Bone marrow (tissue), 2 donors: ENCODE measurements around the gene BICC1.
"Not testable (repeated sequence)": the region's sequence is repeated elsewhere in the genome, so short reads cannot be mapped to it uniquely, and the experiment has no call there.

Experiments
- DNase-seq, 2 donors: peaks; one replicate each; lab custom pipeline; 2025; lab: John Stamatoyannopoulos, UW

Gene BICC1

GRCh38 chr10:58827381-58827780, 314.7 kb downstream of the BICC1 start:
- DNase-seq = no peak

- DNase-seq = no peak
Measured at GRCh38 chr10:58829839-58830238, 317.2 kb downstream of the BICC1 start.

- DNase-seq = no peak
Measured at GRCh38 chr10:58830697-58831096, 318.0 kb downstream of the BICC1 start.

- no peak for DNase-seq
Measured at GRCh38 chr10:58833771-58834561, 321.3 kb downstream of the BICC1 start.

- DNase-seq = no peak
Measured at GRCh38 chr10:58836176-58836700, 323.6 kb downstream of the BICC1 start.

GRCh38 chr10:58836991-58837575, 324.4 kb downstream of the BICC1 start:
- no peak for DNase-seq

- DNase-seq = no peak
Measured at GRCh38 chr10:58837826-58838225, 325.2 kb downstream of the BICC1 start.

GRCh38 chr10:58838561-58839208, 326.0 kb downstream of the BICC1 start:
- DNase-seq = no peak

GRCh38 chr10:58839771-58840170, 327.1 kb downstream of the BICC1 start:
- DNase-seq = no peak

- DNase-seq = no peak
Measured at GRCh38 chr10:58840840-58841435, 328.3 kb downstream of the BICC1 start.

GRCh38 chr10:58842860-58843376, 330.2 kb downstream of the BICC1 start:
- no peak for DNase-seq

- no peak for DNase-seq
Measured at GRCh38 chr10:58843760-58844159, 331.1 kb downstream of the BICC1 start.

- DNase-seq = no peak
Measured at GRCh38 chr10:58844680-58845079, 332.0 kb downstream of the BICC1 start.

GRCh38 chr10:58846856-58847255, 334.2 kb downstream of the BICC1 start:
- DNase-seq = no peak

- DNase-seq = no peak
Measured at GRCh38 chr10:58851606-58852005, 338.9 kb downstream of the BICC1 start.

- DNase-seq = no peak
Measured at GRCh38 chr10:58853668-58854067, 341.0 kb downstream of the BICC1 start.

GRCh38 chr10:58854811-58855210, 342.1 kb downstream of the BICC1 start:
- DNase-seq = no peak

- DNase-seq = no peak
Measured at GRCh38 chr10:58856508-58857240, 344.0 kb downstream of the BICC1 start.

- DNase-seq = no peak
Measured at GRCh38 chr10:58857251-58857805, 344.7 kb downstream of the BICC1 start.

- not testable (repeated sequence) for DNase-seq
Measured at GRCh38 chr10:58858123-58858522, 345.5 kb downstream of the BICC1 start.

GRCh38 chr10:58859526-58859925, 346.9 kb downstream of the BICC1 start:
- no peak for DNase-seq
